DOHH2 (cell line): ENCODE results near the gene PPP2R3A.

Experiments
- H3F3A ChIP-seq: fragments of 200-600 bp; sonication (generic), shearing (Covaris generic); 2 replicates; pipeline ENCODE4 v1.6.0; 2016; ENCODE audit warnings: antibody characterized with exemption, mild to moderate bottlenecking; ENCODE audit not compliant: control insufficient read depth, insufficient read depth
- H3K27ac ChIP-seq: fragments of 200-600 bp; sonication (generic); 2 replicates; pipeline ENCODE4 v1.5.1; 2014; ENCODE audit warnings: low read depth, mild to moderate bottlenecking, low read length, moderate library complexity
- H3K27me3 ChIP-seq: fragments of 200-600 bp; sonication (generic); 2 replicates; pipeline ENCODE4 v1.6.1; 2014; ENCODE audit warnings: mild to moderate bottlenecking, low read length, mixed read lengths; ENCODE audit not compliant: control insufficient read depth
- H3K36me3 ChIP-seq: fragments of 200-600 bp; sonication (generic); 2 replicates; pipeline ENCODE4 v1.6.1; 2014; ENCODE audit warnings: mild to moderate bottlenecking, low read length, moderate library complexity, mixed read lengths; ENCODE audit not compliant: control insufficient read depth
- H3K4me1 ChIP-seq: fragments of 200-600 bp; sonication (generic); 2 replicates; pipeline ENCODE4 v1.6.1; 2014; ENCODE audit warnings: mild to moderate bottlenecking, low read length, mixed read lengths; ENCODE audit not compliant: control insufficient read depth
- H3K4me2 ChIP-seq: fragments of 200-600 bp; sonication (generic); 2 replicates; pipeline ENCODE4 v1.6.0; 2014; ENCODE audit warnings: mild to moderate bottlenecking, low read length, moderate library complexity
- H3K4me3 ChIP-seq: fragments of 200-600 bp; sonication (generic); 2 replicates; pipeline ENCODE4 v1.5.1; 2014; ENCODE audit warnings: mild to moderate bottlenecking, low read length, mixed read lengths
- H3K79me2 ChIP-seq: fragments of 200-600 bp; sonication (generic); 2 replicates; pipeline ENCODE4 v1.6.1; 2014; ENCODE audit warnings: mild to moderate bottlenecking, low read length, mixed read lengths; ENCODE audit not compliant: control insufficient read depth
- H3K9me2 ChIP-seq: fragments of 200-600 bp; sonication (generic); replicated peaks from 2 replicates; pipeline ENCODE4 v1.6.1; 2014; ENCODE audit warnings: mild to moderate bottlenecking, low read length, mixed read lengths; ENCODE audit not compliant: control insufficient read depth
- H3K9me3 ChIP-seq: fragments of 200-600 bp; sonication (generic); 2 replicates; pipeline ENCODE4 v1.6.1; 2014; ENCODE audit warnings: antibody characterized with exemption, low read length, mixed read lengths; ENCODE audit not compliant: control insufficient read depth, insufficient read depth
- H4K20me1 ChIP-seq: fragments of 200-600 bp; sonication (generic); 2 replicates; pipeline ENCODE4 v1.6.0; 2014; ENCODE audit warnings: low read depth, mild to moderate bottlenecking, antibody characterized with exemption, low read length, moderate library complexity; ENCODE audit not compliant: control insufficient read depth, insufficient read depth
- CTCF ChIP-seq: fragments of 200-600 bp; sonication (generic); IDR thresholded peaks from one replicate; pipeline ENCODE4 v1.5.1; 2014; ENCODE audit warnings: antibody characterized with exemption, mild to moderate bottlenecking, low read depth, low read length; ENCODE audit not compliant: poor library complexity, severe bottlenecking
- EZH2phosphoT487 ChIP-seq: fragments of 200-600 bp; sonication (generic); IDR thresholded peaks from 2 replicates; pipeline ENCODE4 v1.6.1; 2017; ENCODE audit warnings: borderline replicate concordance, mild to moderate bottlenecking, antibody characterized with exemption, low read length, moderate library complexity, mixed read lengths

PPP2R3A gene

GRCh38 chr3:135965129-135965505 lies 411 bp upstream of the PPP2R3A start:
- no peaks in the 10 kb centered on the region for H3K9me3 ChIP-seq
- H3K4me3 ChIP-seq, result peak overlapping the region; percentile 75; the same call in 1 of the 2 replicates
- peaks cover 29% of the 10 kb centered on the region for H3K27me3 ChIP-seq
- H3F3A ChIP-seq, result no peaks in the 10 kb centered on the region
- no peak overlapping the region for H3K27ac ChIP-seq
- H3K36me3 ChIP-seq, result no peaks in the 10 kb centered on the region
- H3K4me1 ChIP-seq, result peaks cover 12% of the 10 kb centered on the region
- H3K4me2 ChIP-seq, result peak overlapping the region; percentile 85
- no peak for TF ChIP-seq CTCF
- TF ChIP-seq EZH2phosphoT487, result no peak
- no peaks in the 10 kb centered on the region for H4K20me1 ChIP-seq
- H3K79me2 ChIP-seq, result no peaks in the 10 kb centered on the region
- H3K9me2 ChIP-seq, result no peaks in the 10 kb centered on the region

- Histone ChIP-seq H3K27me3 (peaks cover 29% of the 10 kb centered on the region), H4K20me1 (no peaks in the 10 kb centered on the region), H3K9me3 (no peaks in the 10 kb centered on the region), H3K4me3 (peak overlapping the region; percentile 75), H3K4me2 (peak overlapping the region; percentile 85), H3F3A (no peaks in the 10 kb centered on the region), H3K79me2 (no peaks in the 10 kb centered on the region), H3K4me1 (peaks cover 12% of the 10 kb centered on the region), H3K9me2 (no peaks in the 10 kb centered on the region), H3K27ac (no peak overlapping the region), H3K36me3 (no peaks in the 10 kb centered on the region)
- TF ChIP-seq EZH2phosphoT487, result peak; percentile 75; the same call in 1 of the 2 replicates
- TF ChIP-seq CTCF, result no peak
These were observed 888 bp downstream of the PPP2R3A start for GRCh38 chr3:135966271-135966961.

GRCh38 chr3:135966962-135967274 lies 1.4 kb downstream of the PPP2R3A start:
- Histone ChIP-seq H4K20me1 (no peaks in the 10 kb centered on the region), H3K9me3 (no peaks in the 10 kb centered on the region), H3F3A (no peaks in the 10 kb centered on the region), H3K27ac (no peak overlapping the region), H3K36me3 (no peaks in the 10 kb centered on the region), H3K4me3 (no peak overlapping the region), H3K4me2 (no peak overlapping the region), H3K79me2 (no peaks in the 10 kb centered on the region), H3K9me2 (no peaks in the 10 kb centered on the region), H3K27me3 (peaks cover 29% of the 10 kb centered on the region), H3K4me1 (peaks cover 12% of the 10 kb centered on the region)
- TF ChIP-seq CTCF (no peak), EZH2phosphoT487 (no peak)
